NT2/D1 (cell line): ENCODE measurements around the gene ULK4.

Source experiments
- SUZ12 ChIP-seq: IDR thresholded peaks from 2 replicates; pipeline ENCODE4 v1.6.1; 2011; ENCODE audit not compliant: insufficient read length, insufficient read depth; ENCODE audit errors: extremely low read depth
- YY1 ChIP-seq: IDR thresholded peaks from 2 replicates; pipeline ENCODE4 v1.6.1; 2011; ENCODE audit not compliant: insufficient read length, insufficient read depth

GRCh38 chr3:42005401-42005800 is 43.5 kb upstream of the ULK4 start:
- TF ChIP-seq SUZ12 = no peak
- TF ChIP-seq YY1 = no peak
